BE2C (cell line): Measurements from ENCODE around the gene ATP8A2. TPM values are rescaled to one million over a fixed set of nuclear protein-coding genes. Genes with fewer than 3 reads are reported as not detected.

Source experiments
- DNase-seq: peaks from one replicate; pipeline ENCODE4 v3.0.0-alpha.2; 2020
- H3K27me3 ChIP-seq: fragments of 250-450 bp; sonication (Bioruptor Pico); 2 replicates; pipeline ENCODE4 v1.5.1; 2020; ENCODE audit warnings: mild to moderate bottlenecking
- H3K36me3 ChIP-seq: fragments of 250-450 bp; sonication (Bioruptor Pico); 2 replicates; pipeline ENCODE4 v1.5.1; 2020; ENCODE audit warnings: mild to moderate bottlenecking
- H3K4me1 ChIP-seq: fragments of 250-450 bp; sonication (Bioruptor Pico); 2 replicates; pipeline ENCODE4 v1.5.1; 2020
- H3K4me3 ChIP-seq: 2 replicates; pipeline ENCODE4 v1.5.1; 2011; ENCODE audit warnings: low read depth, low read length
- H3K9me3 ChIP-seq: fragments of 250-450 bp; sonication (Bioruptor Pico); 2 replicates; pipeline ENCODE4 v1.5.1; 2020
- polyA plus RNA-seq: library from polyadenylated mRNA; unstranded; fragments of >200 nt; gene quantifications from one replicate; pipeline ENCODE4 v1.2.1, GENCODE V29; 2012; ENCODE audit warnings: low read depth, missing spikeins; ENCODE audit not compliant: insufficient read length, insufficient read depth
- TF ChIP-seq, protein P1 (sequence below): IDR thresholded peaks from 2 replicates; pipeline ENCODE4 v1.5.1; 2012; ENCODE audit warnings: mild to moderate bottlenecking, low read depth, low read length

ATP8A2 gene
- 0.60 TPM for polyA plus RNA-seq

DNA sequence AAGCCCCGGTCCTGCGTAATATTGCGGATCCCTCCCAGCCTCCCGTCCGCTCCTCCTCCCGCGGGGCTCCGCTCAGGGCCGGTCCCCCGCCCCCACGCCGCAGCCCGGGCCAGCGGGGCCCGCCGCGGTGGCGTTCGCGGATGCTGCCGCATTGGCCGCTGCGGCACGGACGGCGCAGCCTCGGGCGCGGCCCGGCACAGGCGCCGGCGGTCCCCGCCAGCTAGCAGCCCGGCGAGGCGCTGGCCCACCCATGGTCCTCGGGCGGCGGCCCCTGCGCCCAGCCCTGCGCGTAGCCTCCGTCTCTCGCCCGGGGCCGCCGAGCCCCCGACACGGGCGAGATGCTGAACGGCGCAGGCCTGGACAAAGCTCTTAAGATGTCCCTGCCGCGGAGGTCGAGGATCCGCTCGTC is at the start of gene ATP8A2:
TSS of gene ATP8A2 (plus strand) at position 100 of the 409 bp plus-strand sequence. CDS start at position 339, 239 bp downstream.
- H3K27me3 ChIP-seq = peaks cover 84% of the 10 kb centered on the region

DNA sequence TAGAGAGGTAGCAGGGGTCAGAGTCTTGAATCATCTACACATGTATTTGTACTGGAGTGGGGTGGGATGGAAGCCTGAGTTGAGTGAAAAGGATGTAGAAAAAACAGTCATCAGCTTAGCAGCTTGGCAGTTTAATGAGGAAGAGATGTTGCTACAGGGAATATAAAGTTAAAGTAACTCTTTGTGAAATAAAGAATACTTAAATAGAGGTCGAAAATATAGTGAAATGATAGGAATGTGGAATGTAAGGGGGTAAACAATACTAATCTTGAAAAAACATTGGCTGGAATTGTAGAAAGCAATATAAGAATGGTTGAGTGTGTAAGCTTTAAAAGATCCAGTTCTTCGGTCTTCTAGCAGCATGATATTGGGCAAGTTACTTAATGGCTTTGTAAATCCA is 47.7 kb upstream of the ATP8A2 start:
- TF ChIP-seq, protein P1, sequence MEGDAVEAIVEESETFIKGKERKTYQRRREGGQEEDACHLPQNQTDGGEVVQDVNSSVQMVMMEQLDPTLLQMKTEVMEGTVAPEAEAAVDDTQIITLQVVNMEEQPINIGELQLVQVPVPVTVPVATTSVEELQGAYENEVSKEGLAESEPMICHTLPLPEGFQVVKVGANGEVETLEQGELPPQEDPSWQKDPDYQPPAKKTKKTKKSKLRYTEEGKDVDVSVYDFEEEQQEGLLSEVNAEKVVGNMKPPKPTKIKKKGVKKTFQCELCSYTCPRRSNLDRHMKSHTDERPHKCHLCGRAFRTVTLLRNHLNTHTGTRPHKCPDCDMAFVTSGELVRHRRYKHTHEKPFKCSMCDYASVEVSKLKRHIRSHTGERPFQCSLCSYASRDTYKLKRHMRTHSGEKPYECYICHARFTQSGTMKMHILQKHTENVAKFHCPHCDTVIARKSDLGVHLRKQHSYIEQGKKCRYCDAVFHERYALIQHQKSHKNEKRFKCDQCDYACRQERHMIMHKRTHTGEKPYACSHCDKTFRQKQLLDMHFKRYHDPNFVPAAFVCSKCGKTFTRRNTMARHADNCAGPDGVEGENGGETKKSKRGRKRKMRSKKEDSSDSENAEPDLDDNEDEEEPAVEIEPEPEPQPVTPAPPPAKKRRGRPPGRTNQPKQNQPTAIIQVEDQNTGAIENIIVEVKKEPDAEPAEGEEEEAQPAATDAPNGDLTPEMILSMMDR = no peak
- no peak for DNase-seq
- H3K4me1 ChIP-seq = no peaks in the 10 kb centered on the region
- H3K36me3 ChIP-seq = peaks cover 84% of the 10 kb centered on the region
- no peaks in the 10 kb centered on the region for H3K9me3 ChIP-seq
- no peaks in the 10 kb centered on the region for H3K27me3 ChIP-seq
- no peak overlapping the region for H3K4me3 ChIP-seq

More for the DNA sequence above, at the start of gene ATP8A2:
- Histone ChIP-seq H3K4me1 (no peaks in the 10 kb centered on the region), H3K4me3 (no peak within 1 kb of the TSS), H3K36me3 (no peaks in the 10 kb centered on the region), H3K9me3 (no peaks in the 10 kb centered on the region)
- DNase-seq = peak; percentile 21
- TF ChIP-seq, protein P1 = no peak

DNA sequence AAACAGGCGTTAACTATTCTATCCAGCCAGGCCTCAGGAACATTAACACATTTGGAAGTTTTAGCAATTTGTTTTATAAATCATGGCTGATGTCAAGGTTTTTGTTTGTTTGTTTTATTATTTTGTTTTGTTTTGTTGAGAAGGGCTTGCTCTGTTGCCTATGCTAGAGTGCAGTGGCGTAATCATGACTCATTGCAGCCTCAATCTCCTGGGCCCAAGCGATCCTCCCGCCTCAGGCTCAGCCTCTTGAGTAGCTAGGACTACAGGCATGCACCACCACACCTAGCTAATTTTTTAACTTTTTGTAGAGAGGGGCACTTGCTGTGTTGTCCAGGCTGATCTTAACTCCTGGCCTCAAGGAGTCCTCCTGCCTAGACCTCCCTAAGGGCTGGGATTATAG is 42.1 kb upstream of the ATP8A2 start:
- no peaks in the 10 kb centered on the region for H3K4me1 ChIP-seq
- no peak overlapping the region for H3K4me3 ChIP-seq
- H3K9me3 ChIP-seq = no peaks in the 10 kb centered on the region
- no peak for DNase-seq
- peaks cover 79% of the 10 kb centered on the region for H3K36me3 ChIP-seq
- no peaks in the 10 kb centered on the region for H3K27me3 ChIP-seq
- TF ChIP-seq, protein P1 = no peak

DNA sequence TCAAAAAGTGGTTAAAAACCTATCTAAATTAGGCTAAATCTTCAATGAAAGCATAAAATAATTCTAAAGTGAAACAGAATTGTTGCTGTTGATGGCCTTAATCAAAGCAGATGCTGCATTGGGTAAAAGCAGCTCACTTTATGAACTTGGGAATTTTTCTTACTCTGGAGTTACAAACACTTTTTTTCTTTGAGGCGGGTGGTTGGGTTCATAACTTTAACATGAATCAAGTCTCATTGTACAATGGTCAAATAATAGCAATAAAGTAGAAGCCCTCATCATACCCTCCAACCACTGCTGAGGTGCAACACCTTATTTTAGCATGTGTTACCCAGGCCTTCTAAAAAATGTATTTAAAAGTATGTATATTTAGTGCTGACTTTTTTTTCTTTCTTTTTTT is 41.2 kb upstream of the ATP8A2 start:
- TF ChIP-seq, protein P1 = no peak
- Histone ChIP-seq H3K9me3 (no peaks in the 10 kb centered on the region), H3K4me3 (no peak overlapping the region), H3K27me3 (no peaks in the 10 kb centered on the region), H3K36me3 (peaks cover 70% of the 10 kb centered on the region), H3K4me1 (no peaks in the 10 kb centered on the region)
- DNase-seq = no peak

DNA sequence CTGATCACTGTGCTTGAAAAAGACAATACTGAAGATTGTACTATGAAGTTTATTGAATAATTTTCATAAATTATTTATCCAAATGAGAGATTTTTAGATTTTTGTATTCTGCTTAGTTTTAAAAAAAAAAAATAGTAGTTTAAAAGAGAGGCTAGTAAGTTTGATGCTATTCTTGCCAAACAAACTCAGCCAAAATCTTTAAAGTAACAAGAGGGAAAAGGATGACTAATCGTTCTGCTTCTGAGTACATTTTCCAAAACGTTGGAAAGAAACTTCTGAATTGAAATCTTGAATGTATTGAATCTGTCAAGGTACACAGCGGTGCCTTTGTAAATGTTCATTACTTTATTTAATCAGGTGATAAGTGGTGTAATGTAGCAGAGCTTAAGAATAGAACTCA is 35.9 kb upstream of the ATP8A2 start:
- Histone ChIP-seq H3K4me3 (no peak overlapping the region), H3K9me3 (no peaks in the 10 kb centered on the region), H3K27me3 (no peaks in the 10 kb centered on the region), H3K36me3 (peaks cover 46% of the 10 kb centered on the region), H3K4me1 (no peaks in the 10 kb centered on the region)
- TF ChIP-seq, protein P1 = no peak
- no peak for DNase-seq

DNA sequence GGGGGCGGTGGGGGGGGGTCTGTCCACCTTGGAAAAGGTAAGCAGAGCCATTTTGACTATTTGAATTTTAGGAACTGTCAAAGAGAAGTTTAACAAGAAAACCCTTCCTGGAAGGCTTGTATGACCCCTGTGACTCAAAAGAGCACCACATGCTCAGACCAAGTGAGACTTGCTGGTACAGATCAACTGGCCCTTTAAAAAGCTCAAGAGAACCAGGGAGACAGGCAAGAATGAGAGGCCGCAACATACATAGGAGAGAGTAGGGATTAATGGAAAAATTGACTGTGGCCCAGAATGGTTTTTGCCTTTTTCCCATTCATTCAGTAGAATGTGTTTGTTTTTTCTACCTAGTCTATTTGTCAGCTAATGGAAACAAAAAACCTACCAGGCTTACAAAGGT is 26.2 kb upstream of the ATP8A2 start:
- Histone ChIP-seq H3K27me3 (peaks cover 9% of the 10 kb centered on the region; the same call in 1 of the 2 replicates), H3K4me1 (no peaks in the 10 kb centered on the region), H3K9me3 (no peaks in the 10 kb centered on the region), H3K4me3 (no peak overlapping the region), H3K36me3 (no peaks in the 10 kb centered on the region)
- no peak for DNase-seq
- TF ChIP-seq, protein P1 = no peak
